Upper lobe of right lung (tissue), 1 donor: ENCODE data around the gene HOXC11. TPM values are rescaled to one million over a fixed set of nuclear protein-coding genes. Genes with fewer than 3 reads are reported as not detected.
A peak's percentile ranks its signal among the peaks of the same experiment; 100 is the strongest.

Source experiments
- ATAC-seq: fragments of 200-7000 bp; cut with Tn5 transposase; one replicate; pipeline ENCODE4 v1.9.1; 2020; ENCODE audit warnings: mild to moderate bottlenecking, moderate library complexity
- DNase-seq: peaks from one replicate; pipeline ENCODE4 v3.0.0-alpha.2; 2020
- H3K27ac ChIP-seq: fragments of 200-600 bp; one replicate; pipeline ENCODE4 v1.8.0; 2022
- H3K27me3 ChIP-seq: fragments of 200-600 bp; one replicate; pipeline ENCODE4 v1.8.0; 2022; ENCODE audit warnings: mild to moderate bottlenecking
- H3K36me3 ChIP-seq: fragments of 200-600 bp; one replicate; pipeline ENCODE4 v1.8.0; 2022
- H3K4me1 ChIP-seq: fragments of 200-600 bp; one replicate; pipeline ENCODE4 v1.8.0; 2022
- H3K4me3 ChIP-seq: fragments of 200-600 bp; one replicate; pipeline ENCODE4 v1.8.0; 2022; ENCODE audit warnings: mild to moderate bottlenecking
- H3K9me3 ChIP-seq: fragments of 200-600 bp; one replicate; pipeline ENCODE4 v1.8.0; 2022
- CTCF ChIP-seq: fragments of 200-600 bp; IDR thresholded peaks from one replicate; pipeline ENCODE4 v1.8.0; 2022; ENCODE audit warnings: antibody characterized with exemption
- intact Hi-C: fragments of 100-400 bp; cut with DNase I; formaldehyde crosslinking; loops from one replicate; pipeline ENCODE4 v1.11.0; 2022
- microRNA-seq: library from miRNA; unstranded; fragments of <30 nt; microRNA quantifications from one replicate; pipeline ENCODE4 v1.2.0, GENCODE V29; 2020; ENCODE audit warnings: borderline microRNAs expressed
- total RNA-seq: library from RNA; stranded (reverse); fragmentation: NEBNext Ultra II Directional; extraction: Animal tissue kit (Norgen Biotek cat#: 25700); gene quantifications from one replicate; pipeline ENCODE4 v1.2.1, GENCODE V29; 2021
- donor health status: DM: no; HTN: yes; CAD: no; lungs with severe emphysema.

The HOXC11 gene
- total RNA-seq, 1 donor from 2014 or later = not detected

GRCh38 chr12:54024581-54025305 lies 51.8 kb downstream of the HOXC11 start:
- H3K4me3 ChIP-seq = no peak overlapping the region
- intact Hi-C loops = no loop called here

GRCh38 chr12:54025499-54026405 lies 52.8 kb downstream of the HOXC11 start:
- TF ChIP-seq CTCF = no peak
- peaks cover 90% of the 10 kb centered on the region for H3K27me3 ChIP-seq

More at GRCh38 chr12:54024581-54025305, 51.8 kb downstream of the HOXC11 start:
- no peaks in the 10 kb centered on the region for H3K36me3 ChIP-seq
- H3K27me3 ChIP-seq = peaks cover 91% of the 10 kb centered on the region
- no peaks in the 10 kb centered on the region for H3K4me1 ChIP-seq
- no peaks in the 10 kb centered on the region for H3K9me3 ChIP-seq
- DNase-seq (no peak), ATAC-seq (no peak)
- H3K27ac ChIP-seq = no peak overlapping the region
- TF ChIP-seq CTCF = no peak

GRCh38 chr12:54026640-54027441 lies 53.9 kb downstream of the HOXC11 start:
- H3K4me3 ChIP-seq = no peak overlapping the region
- ATAC-seq (no peak), DNase-seq (no peak)
- no peak overlapping the region for H3K27ac ChIP-seq
- H3K27me3 ChIP-seq = peaks cover 91% of the 10 kb centered on the region
- intact Hi-C loops = no loop called here
- no peak for TF ChIP-seq CTCF
- no peaks in the 10 kb centered on the region for H3K36me3 ChIP-seq
- no peaks in the 10 kb centered on the region for H3K4me1 ChIP-seq
- no peaks in the 10 kb centered on the region for H3K9me3 ChIP-seq

More at GRCh38 chr12:54025499-54026405, 52.8 kb downstream of the HOXC11 start:
- Histone ChIP-seq H3K9me3 (no peaks in the 10 kb centered on the region), H3K4me1 (no peaks in the 10 kb centered on the region), H3K36me3 (no peaks in the 10 kb centered on the region), H3K4me3 (no peak overlapping the region), H3K27ac (no peak overlapping the region)
- ATAC-seq (no peak), DNase-seq (no peak)
- intact Hi-C loops = no loop called here

Small RNA genes within 50 kb of the gene (microRNA-seq; reads per million reads assigned to microRNA genes)
- gene MIR196A2 = 2.6 reads per million, percentile 16 among the genes with 10 or more reads in this experiment

Other genes starting within 250 kb of the HOXC11 start
- 191 TPM for gene CALCOCO1, start 245.7 kb upstream of the HOXC11 start, total RNA-seq
- gene CISTR, start 221.1 kb upstream of the HOXC11 start, total RNA-seq = not detected
- not detected for gene HOXC13, start 34.3 kb upstream of the HOXC11 start, total RNA-seq
- gene HOXC12, start 18.2 kb upstream of the HOXC11 start, total RNA-seq = not detected
- not detected for gene HOTAIR, start 1.8 kb downstream of the HOXC11 start, total RNA-seq
- gene HOXC10, start 12.0 kb downstream of the HOXC11 start, total RNA-seq = not detected
- 0.61 TPM for gene HOXC9, start 27.0 kb downstream of the HOXC11 start, total RNA-seq
- 0.55 TPM for gene HOXC8, start 35.9 kb downstream of the HOXC11 start, total RNA-seq
- gene HOXC6, start 55.3 kb downstream of the HOXC11 start, total RNA-seq = 1.4 TPM
- gene HOXC5, start 59.9 kb downstream of the HOXC11 start, total RNA-seq = not detected
- gene HOXC4, start 80.7 kb downstream of the HOXC11 start, total RNA-seq = 0.61 TPM
- 22.7 TPM for gene SMUG1, start 215.9 kb downstream of the HOXC11 start, total RNA-seq